OCI-LY3 (cell line): Measurements from ENCODE around the gene HIVEP3.

Experiments used
- H2AFZ ChIP-seq: fragments of 200-600, 300-600 bp; shearing (Covaris generic); 2 replicates; pipeline ENCODE4 v1.6.0; 2014; ENCODE audit warnings: antibody characterized with exemption, low read depth, low read length
- H3K27ac ChIP-seq: fragments of 200-600, 300-600 bp; sonication (generic); 2 replicates; pipeline ENCODE4 v1.5.1; 2014; ENCODE audit warnings: mild to moderate bottlenecking, low read length, moderate library complexity, mixed read lengths
- H3K27me3 ChIP-seq: fragments of 200-600, 300-600 bp; sonication (generic); 2 replicates; pipeline ENCODE4 v1.6.1; 2014; ENCODE audit warnings: low read depth, low read length, mixed read lengths
- H3K36me3 ChIP-seq: fragments of 200-600, 300-600 bp; sonication (generic); replicated peaks from 2 replicates; pipeline ENCODE3; 2014; ENCODE audit warnings: low read depth, low read length, mixed read lengths
- H3K4me1 ChIP-seq: fragments of 300-600, 200-600 bp; sonication (generic); 2 replicates; pipeline ENCODE4 v1.6.1; 2014; ENCODE audit warnings: low read length, mixed read lengths
- H3K4me2 ChIP-seq: fragments of 200-600, 300-600 bp; sonication (generic); 2 replicates; pipeline ENCODE4 v1.6.1; 2014; ENCODE audit warnings: low read length, mixed read lengths
- H3K4me3 ChIP-seq: fragments of 300-600, 200-600 bp; sonication (generic); 2 replicates; pipeline ENCODE4 v1.5.1; 2014; ENCODE audit warnings: antibody characterized with exemption, mild to moderate bottlenecking, low read length, moderate library complexity
- H3K79me2 ChIP-seq: fragments of 300-600, 200-600 bp; shearing (Covaris generic); 2 replicates; pipeline ENCODE4 v1.6.1; 2014; ENCODE audit warnings: mild to moderate bottlenecking, low read length, mixed read lengths
- H3K9ac ChIP-seq: fragments of 300-600, 200-600 bp; shearing (Covaris generic); 2 replicates; pipeline ENCODE4 v1.6.0; 2014; ENCODE audit warnings: mild to moderate bottlenecking, low read length, moderate library complexity
- H3K9me3 ChIP-seq: fragments of 200-600, 300-600 bp; shearing (Covaris generic); 2 replicates; pipeline ENCODE4 v1.6.1; 2014; ENCODE audit warnings: low read length, mixed read lengths; ENCODE audit not compliant: insufficient read depth
- H4K20me1 ChIP-seq: fragments of 200-600, 300-600 bp; sonication (generic); 2 replicates; pipeline ENCODE4 v1.6.1; 2016; ENCODE audit warnings: low read length, mixed read lengths; ENCODE audit not compliant: insufficient read depth
- CTCF ChIP-seq: fragments of 200-600, 300-600 bp; sonication (generic); IDR thresholded peaks from 2 replicates; pipeline ENCODE4 v1.5.1; 2014; ENCODE audit warnings: antibody characterized with exemption, low read length, low read depth
- EZH2phosphoT487 ChIP-seq: fragments of 200-600 bp; shearing (Covaris generic); IDR thresholded peaks from 2 replicates; pipeline ENCODE4 v1.6.1; 2018; ENCODE audit warnings: antibody characterized with exemption, mixed run types, low read depth

Gene HIVEP3

DNA sequence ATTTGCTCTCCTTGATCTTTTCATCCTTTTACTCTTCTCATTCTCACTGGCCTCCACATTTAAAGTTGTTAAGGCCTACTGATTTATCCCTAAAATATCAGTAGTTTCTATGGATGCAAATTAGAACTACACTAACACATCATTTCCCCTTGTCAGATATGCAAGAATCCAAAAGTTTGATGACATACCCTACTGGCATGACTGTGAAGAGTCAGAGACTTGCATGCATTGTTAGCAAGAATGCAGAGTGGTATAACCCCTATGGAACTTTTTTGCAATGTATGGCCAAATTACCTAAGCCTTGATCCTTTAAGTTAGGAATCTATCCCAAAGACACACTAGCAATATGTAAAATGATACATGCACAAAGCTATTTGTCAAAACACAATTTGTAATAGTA is 23.6 kb upstream of the HIVEP3 start:
- no peaks in the 10 kb centered on the region for H3K9me3 ChIP-seq
- no peaks in the 10 kb centered on the region for H3K27me3 ChIP-seq
- no peaks in the 10 kb centered on the region for H4K20me1 ChIP-seq
- no peak overlapping the region for H3K9ac ChIP-seq
- H3K4me3 ChIP-seq, result no peak overlapping the region
- no peaks in the 10 kb centered on the region; the same call in 1 of the 2 replicates for H3K4me1 ChIP-seq
- no peak overlapping the region for H3K27ac ChIP-seq
- TF ChIP-seq EZH2phosphoT487 (no peak), CTCF (no peak)
- H3K4me2 ChIP-seq, result no peak overlapping the region
- H2AFZ ChIP-seq, result no peak overlapping the region
- peaks cover 4% of the 10 kb centered on the region; the same call in 1 of the 2 replicates for H3K79me2 ChIP-seq
- peaks cover 16% of the 10 kb centered on the region for H3K36me3 ChIP-seq

GRCh38 chr1:41941381-41941780 is 22.7 kb upstream of the HIVEP3 start:
- no peak overlapping the region for H2AFZ ChIP-seq
- peaks cover 4% of the 10 kb centered on the region; the same call in 1 of the 2 replicates for H3K79me2 ChIP-seq
- peaks cover 3% of the 10 kb centered on the region for H3K4me1 ChIP-seq
- H3K9me3 ChIP-seq, result no peaks in the 10 kb centered on the region
- H3K27me3 ChIP-seq, result no peaks in the 10 kb centered on the region
- no peaks in the 10 kb centered on the region for H4K20me1 ChIP-seq
- H3K4me2 ChIP-seq, result no peak overlapping the region
- H3K9ac ChIP-seq, result no peak overlapping the region
- TF ChIP-seq CTCF (no peak), EZH2phosphoT487 (no peak)
- no peak overlapping the region for H3K27ac ChIP-seq
- H3K4me3 ChIP-seq, result no peak overlapping the region
- H3K36me3 ChIP-seq, result peaks cover 19% of the 10 kb centered on the region

DNA sequence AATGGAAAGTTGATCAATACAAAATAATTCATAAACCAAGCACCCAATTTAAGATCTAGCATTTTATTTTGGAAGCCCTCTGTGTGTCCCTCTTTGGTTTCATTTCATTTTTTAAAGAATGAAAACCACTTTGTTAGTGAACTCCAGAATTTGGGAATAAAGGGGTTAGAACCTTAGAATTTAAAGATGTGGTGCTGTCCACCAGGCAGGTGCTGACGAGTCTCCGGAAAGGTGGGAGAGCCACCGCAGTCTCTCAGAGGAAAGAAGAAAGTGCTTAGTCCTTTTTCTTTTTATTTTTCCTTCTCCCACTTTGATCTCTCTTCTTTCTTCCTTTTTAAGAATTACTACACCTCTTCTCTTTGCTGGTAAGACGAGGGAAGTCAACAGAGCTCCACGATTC is 20.5 kb upstream of the HIVEP3 start:
- H3K4me1 ChIP-seq, result peaks cover 17% of the 10 kb centered on the region
- peaks cover 31% of the 10 kb centered on the region for H3K36me3 ChIP-seq
- H3K27me3 ChIP-seq, result no peaks in the 10 kb centered on the region
- H4K20me1 ChIP-seq, result no peaks in the 10 kb centered on the region
- no peak overlapping the region for H3K4me3 ChIP-seq
- H3K79me2 ChIP-seq, result peaks cover 4% of the 10 kb centered on the region; the same call in 1 of the 2 replicates
- H3K9ac ChIP-seq, result no peak overlapping the region
- no peak for TF ChIP-seq EZH2phosphoT487
- TF ChIP-seq CTCF, result no peak
- no peak overlapping the region for H2AFZ ChIP-seq
- no peak overlapping the region for H3K27ac ChIP-seq
- H3K9me3 ChIP-seq, result 0 out of 2 replicates have a peak, but pooled peaks cover 6% of the 10 kb centered on the region
- H3K4me2 ChIP-seq, result no peak overlapping the region

- TF ChIP-seq CTCF, result no peak
- no peak for TF ChIP-seq EZH2phosphoT487
- no peak overlapping the region for H2AFZ ChIP-seq
- H3K9ac ChIP-seq, result no peak overlapping the region
- H3K4me1 ChIP-seq, result peaks cover 19% of the 10 kb centered on the region
- H3K27ac ChIP-seq, result no peak overlapping the region
- no peak overlapping the region for H3K4me3 ChIP-seq
- H3K4me2 ChIP-seq, result peak overlapping the region; percentile 16
- no peaks in the 10 kb centered on the region for H3K27me3 ChIP-seq
- H3K36me3 ChIP-seq, result peaks cover 39% of the 10 kb centered on the region
- H4K20me1 ChIP-seq, result no peaks in the 10 kb centered on the region
- H3K9me3 ChIP-seq, result 0 out of 2 replicates have a peak, but pooled peaks cover 6% of the 10 kb centered on the region
- peaks cover 9% of the 10 kb centered on the region; the same call in 1 of the 2 replicates for H3K79me2 ChIP-seq
These were observed 17.4 kb upstream of the HIVEP3 start for GRCh38 chr1:41936107-41936506.
